Thoracic aorta (tissue), 2 donors: ENCODE data around the gene POLR3B. TPM values are rescaled to one million over a fixed set of nuclear protein-coding genes. Genes with fewer than 3 reads are reported as not detected.
A peak's percentile ranks its signal among the peaks of the same experiment; 100 is the strongest.

Experiments
- ATAC-seq: fragments of 150-250 bp; one replicate; pipeline ENCODE4 v1.8.0; 2017; ENCODE audit warnings: low read depth; ENCODE audit not compliant: insufficient number of reproducible peaks, low FRiP score
- DNase-seq: peaks from one replicate; pipeline ENCODE4 v3.0.0-alpha.2; 2020; ENCODE audit warnings: low spot score
- H3K27ac ChIP-seq, 2 donors: fragments of 200-600 bp; sonication (generic); 1 replicate in 1 of 2; 2 replicates in 1 of 2; pipeline ENCODE4 v1.5.1; 2016; ENCODE audit warnings: mild to moderate bottlenecking in 2 of 2, moderate library complexity in 2 of 2
- H3K27me3 ChIP-seq: fragments of 200-600 bp; sonication (generic); replicated peaks from 2 replicates; pipeline ENCODE4 v1.6.0; 2016; ENCODE audit warnings: mild to moderate bottlenecking; ENCODE audit not compliant: insufficient read depth
- H3K36me3 ChIP-seq: fragments of 200-600 bp; sonication (generic); one replicate; pipeline ENCODE4 v1.5.1; 2016
- H3K4me1 ChIP-seq, 2 donors: fragments of 200-600 bp; sonication (generic); 1 replicate in 1 of 2; 2 replicates in 1 of 2; pipeline versions ENCODE4 v1.5.1 to v1.6.0; 2016; ENCODE audit warnings: low read depth in 2 of 2, mild to moderate bottlenecking in 1 of 2; ENCODE audit not compliant: control insufficient read depth in 1 of 2
- H3K4me3 ChIP-seq: fragments of 200-600 bp; sonication (generic); 2 replicates; pipeline ENCODE4 v1.5.1; 2016; ENCODE audit warnings: mild to moderate bottlenecking
- H3K9me3 ChIP-seq: fragments of 200-600 bp; sonication (generic); 2 replicates; pipeline ENCODE4 v1.5.1; 2016
- CTCF ChIP-seq: fragments of 200-600 bp; sonication (generic); IDR thresholded peaks from one replicate; pipeline ENCODE4 v1.5.1; 2019; ENCODE audit warnings: antibody characterized with exemption
- total RNA-seq, 2 donors: library from RNA; depleted of rRNA; stranded (reverse); fragments of >200 nt; gene quantifications; one replicate each; pipeline versions ENCODE4 v1.1.0 to v1.2.3, GENCODE V29; 2016

The POLR3B gene
- total RNA-seq, 2 donors from 2014 or later, result 7.7 to 7.8 TPM

GRCh38 chr12:106358396-106359241 lies 1.1 kb downstream of the POLR3B start:
- ATAC-seq (peak; percentile 28), DNase-seq (no peak)
- TF ChIP-seq CTCF, result no peak
- no peaks in the 10 kb centered on the region for H3K9me3 ChIP-seq
- no peaks in the 10 kb centered on the region for H3K27me3 ChIP-seq
- H3K27ac ChIP-seq, result peak overlapping the region; percentile 85 to 87
- peaks cover 3 to 8% of the 10 kb centered on the region in 2 donors for H3K4me1 ChIP-seq
- peak overlapping the region; percentile 95 for H3K4me3 ChIP-seq
- H3K36me3 ChIP-seq, result no peaks in the 10 kb centered on the region

- Histone ChIP-seq H3K4me3 (no peak overlapping the region), H3K4me1 (peaks cover 3 to 8% of the 10 kb centered on the region in 2 donors), H3K27me3 (no peaks in the 10 kb centered on the region), H3K36me3 (no peaks in the 10 kb centered on the region), H3K9me3 (no peaks in the 10 kb centered on the region), H3K27ac (no peak overlapping the region)
- no peak for ATAC-seq
- no peak for DNase-seq
- no peak for TF ChIP-seq CTCF
These were observed 2.3 kb downstream of the POLR3B start for GRCh38 chr12:106359646-106360399.

GRCh38 chr12:106360400-106360994 lies 2.9 kb downstream of the POLR3B start:
- Histone ChIP-seq H3K4me3 (no peak overlapping the region), H3K4me1 (peaks cover 3 to 8% of the 10 kb centered on the region in 2 donors), H3K9me3 (no peaks in the 10 kb centered on the region), H3K36me3 (no peaks in the 10 kb centered on the region), H3K27me3 (no peaks in the 10 kb centered on the region), H3K27ac (no peak overlapping the region)
- TF ChIP-seq CTCF, result no peak
- DNase-seq (no peak), ATAC-seq (no peak)

- no peaks in the 10 kb centered on the region for H3K36me3 ChIP-seq
- no peaks in the 10 kb centered on the region for H3K9me3 ChIP-seq
- no peak overlapping the region for H3K27ac ChIP-seq
- DNase-seq (no peak), ATAC-seq (no peak)
- peaks cover 3 to 8% of the 10 kb centered on the region in 2 donors for H3K4me1 ChIP-seq
- no peak for TF ChIP-seq CTCF
- no peak overlapping the region for H3K4me3 ChIP-seq
- H3K27me3 ChIP-seq, result no peaks in the 10 kb centered on the region
These were observed 5.4 kb downstream of the POLR3B start for GRCh38 chr12:106362971-106363370.

- DNase-seq (no peak), ATAC-seq (no peak)
- no peaks in the 10 kb centered on the region for H3K36me3 ChIP-seq
- no peak overlapping the region for H3K27ac ChIP-seq
- H3K4me3 ChIP-seq, result no peak overlapping the region
- H3K9me3 ChIP-seq, result no peaks in the 10 kb centered on the region
- no peaks in the 10 kb centered on the region for H3K27me3 ChIP-seq
- TF ChIP-seq CTCF, result no peak
- H3K4me1 ChIP-seq, result no peaks in the 10 kb centered on the region
These were observed 6.7 kb downstream of the POLR3B start for GRCh38 chr12:106364261-106364660.
